Neural cell (in vitro differentiated cells): ENCODE measurements around the gene MUS81. TPM values are rescaled to one million over a fixed set of nuclear protein-coding genes. Genes with fewer than 3 reads are reported as not detected.

Source experiments
- H2AFZ ChIP-seq: fragments of 200-600, 300-800 bp; sonication (generic), shearing (Covaris generic); 2 replicates; pipeline ENCODE4 v1.6.0; 2014; ENCODE audit warnings: low read depth, mild to moderate bottlenecking, antibody characterized with exemption, low read length, moderate library complexity
- H3F3A ChIP-seq: fragments of 200-600 bp; shearing (Covaris generic); 2 replicates; pipeline ENCODE4 v1.6.1; 2016; ENCODE audit warnings: mild to moderate bottlenecking, moderate library complexity, mixed read lengths, antibody characterized with exemption, low read length; ENCODE audit not compliant: insufficient read depth, poor library complexity, severe bottlenecking
- H3K27ac ChIP-seq: fragments of 200-600, 300-800 bp; sonication (generic), shearing (Covaris generic); 2 replicates; pipeline ENCODE4 v1.5.1; 2014; ENCODE audit warnings: mild to moderate bottlenecking, low read length, moderate library complexity
- H3K27me3 ChIP-seq: fragments of 300-800, 200-600 bp; sonication (generic), shearing (Covaris generic); 2 replicates; pipeline ENCODE4 v1.6.0; 2014; ENCODE audit warnings: mild to moderate bottlenecking, low read depth, low read length, moderate library complexity; ENCODE audit not compliant: insufficient read depth
- H3K36me3 ChIP-seq: fragments of 300-800, 200-600 bp; sonication (generic), shearing (Covaris generic); 2 replicates; pipeline ENCODE4 v1.5.1; 2014; ENCODE audit warnings: mild to moderate bottlenecking, antibody characterized with exemption, low read length, moderate library complexity; ENCODE audit not compliant: insufficient read depth
- H3K4me2 ChIP-seq: fragments of 300-800, 200-600 bp; sonication (generic), shearing (Covaris generic); 2 replicates; pipeline ENCODE4 v1.6.0; 2014; ENCODE audit warnings: mild to moderate bottlenecking, low read length
- H3K4me3 ChIP-seq: fragments of 300-800, 200-600 bp; sonication (generic), shearing (Covaris generic); 2 replicates; pipeline ENCODE4 v1.5.1; 2014; ENCODE audit warnings: mild to moderate bottlenecking, low read length, moderate library complexity
- H3K79me2 ChIP-seq: fragments of 200-600 bp; shearing (Covaris generic); replicated peaks from 2 replicates; pipeline ENCODE4 v1.6.0; 2014; ENCODE audit warnings: mild to moderate bottlenecking, low read length, moderate library complexity; ENCODE audit not compliant: insufficient read depth
- H3K9ac ChIP-seq: fragments of 300-800, 200-600 bp; sonication (generic), shearing (Covaris generic); 2 replicates; pipeline ENCODE4 v1.6.1; 2016; ENCODE audit warnings: mild to moderate bottlenecking, low read length, mixed read lengths
- H3K9me2 ChIP-seq: fragments of 200-600 bp; shearing (Covaris generic); 2 replicates; pipeline ENCODE4 v1.6.1; 2016; ENCODE audit warnings: mild to moderate bottlenecking, low read length, mixed read lengths; ENCODE audit not compliant: insufficient read depth
- H3K9me3 ChIP-seq: fragments of 200-600, 300-800 bp; sonication (generic), shearing (Covaris generic); 2 replicates; pipeline ENCODE4 v1.6.1; 2016; ENCODE audit warnings: mild to moderate bottlenecking, mixed run types, low read length, moderate library complexity, mixed read lengths
- H4K20me1 ChIP-seq: fragments of 200-600 bp; shearing (Covaris generic); 2 replicates; pipeline ENCODE4 v1.6.1; 2016; ENCODE audit warnings: mild to moderate bottlenecking, mixed run types; ENCODE audit not compliant: insufficient read depth
- CTCF ChIP-seq: fragments of 450-650 bp; IDR thresholded peaks from 2 replicates; pipeline ENCODE4 v1.5.1; 2014; ENCODE audit warnings: antibody characterized with exemption, mild to moderate bottlenecking, moderate library complexity; ENCODE audit not compliant: poor library complexity, severe bottlenecking
- EP300 ChIP-seq: fragments of 450-650 bp; conservative IDR thresholded peaks from 2 replicates; pipeline ENCODE4 v1.6.1; 2014; ENCODE audit warnings: antibody characterized with exemption, mild to moderate bottlenecking, moderate library complexity; ENCODE audit not compliant: poor library complexity, severe bottlenecking
- EZH2 ChIP-seq: fragments of 200-600, 300-800 bp; shearing (Covaris generic), sonication (generic); IDR thresholded peaks from 2 replicates; pipeline ENCODE4 v1.6.1; 2014; ENCODE audit warnings: antibody characterized with exemption, low read length, borderline replicate concordance, mild to moderate bottlenecking; ENCODE audit not compliant: insufficient read depth, poor library complexity, severe bottlenecking
- MXI1 ChIP-seq: fragments of 450-650 bp; conservative IDR thresholded peaks from 2 replicates; pipeline ENCODE4 v1.6.1; 2014; ENCODE audit warnings: antibody characterized with exemption, mild to moderate bottlenecking; ENCODE audit not compliant: poor library complexity, severe bottlenecking
- POLR2AphosphoS5 ChIP-seq: IDR thresholded peaks from 2 replicates; pipeline ENCODE4 v1.6.1; 2012
- RAD21 ChIP-seq: fragments of 450-650 bp; conservative IDR thresholded peaks from 2 replicates; pipeline ENCODE4 v1.6.1; 2014; ENCODE audit warnings: antibody characterized with exemption, mild to moderate bottlenecking, moderate library complexity
- REST ChIP-seq: IDR thresholded peaks from 2 replicates; pipeline ENCODE4 v1.6.1; 2012; ENCODE audit warnings: borderline replicate concordance
- SMC3 ChIP-seq: fragments of 450-650 bp; conservative IDR thresholded peaks from 2 replicates; pipeline ENCODE4 v1.6.1; 2014; ENCODE audit warnings: antibody characterized with exemption, mild to moderate bottlenecking, moderate library complexity; ENCODE audit not compliant: poor library complexity
- TAF1 ChIP-seq: IDR thresholded peaks from 2 replicates; pipeline ENCODE4 v1.6.1; 2012; ENCODE audit warnings: low read depth
- polyA plus RNA-seq: library from polyadenylated mRNA; depleted of rRNA; stranded (reverse); fragments of >200 nt; gene quantifications from 2 replicates; pipeline ENCODE4 v1.2.3, GENCODE V29; 2014

MUS81 gene
- polyA plus RNA-seq, 1 donor from 2014 or later, result 183 TPM

GRCh38 chr11:65880027-65880426 lies 19.8 kb downstream of the MUS81 start:
- no peaks in the 10 kb centered on the region for H3K36me3 ChIP-seq
- no peaks in the 10 kb centered on the region for H3F3A ChIP-seq
- H3K27me3 ChIP-seq, result no peaks in the 10 kb centered on the region
- no peak overlapping the region for H3K4me3 ChIP-seq
- H3K9me3 ChIP-seq, result no peaks in the 10 kb centered on the region
- no peaks in the 10 kb centered on the region for H3K9me2 ChIP-seq
- no peak overlapping the region for H3K4me2 ChIP-seq
- H4K20me1 ChIP-seq, result no peaks in the 10 kb centered on the region
- H3K27ac ChIP-seq, result no peak overlapping the region
- no peak overlapping the region for H2AFZ ChIP-seq
- no peak for TF ChIP-seq SMC3
- no peak for TF ChIP-seq EZH2
- TF ChIP-seq REST, result no peak
- TF ChIP-seq TAF1, result no peak
- no peak for TF ChIP-seq MXI1
- TF ChIP-seq RAD21, result no peak
- TF ChIP-seq POLR2AphosphoS5, result no peak
- TF ChIP-seq CTCF, result no peak
- no peak for TF ChIP-seq EP300
- no peak overlapping the region for H3K9ac ChIP-seq
- peaks cover 3% of the 10 kb centered on the region for H3K79me2 ChIP-seq

GRCh38 chr11:65880844-65881421 lies 20.7 kb downstream of the MUS81 start:
- Histone ChIP-seq H3K79me2 (peaks cover 8% of the 10 kb centered on the region), H3K4me2 (no peak overlapping the region), H3K9ac (no peak overlapping the region), H3F3A (no peaks in the 10 kb centered on the region), H2AFZ (no peak overlapping the region), H3K36me3 (no peaks in the 10 kb centered on the region), H4K20me1 (no peaks in the 10 kb centered on the region), H3K9me2 (no peaks in the 10 kb centered on the region), H3K27me3 (no peaks in the 10 kb centered on the region), H3K4me3 (no peak overlapping the region), H3K9me3 (no peaks in the 10 kb centered on the region), H3K27ac (no peak overlapping the region)
- no peak for TF ChIP-seq SMC3
- TF ChIP-seq TAF1, result no peak
